ENCODE results near the gene PSMC1. TPM values are rescaled to one million over a fixed set of nuclear protein-coding genes. Genes with fewer than 3 reads are reported as not detected.

The PSMC1 gene
- total and polyA plus RNA-seq, 2 experiments from 2014 or later: 132 to 179 TPM

GRCh38 chr14:90274019-90274418 is 17.7 kb downstream of the PSMC1 start:
- in situ Hi-C loops (cut with MboI): no loop called here
- Histone ChIP-seq H3K9ac (no peak overlapping the region), H3K4me1 (ENCODE audit: insufficient read depth) (0 out of 2 replicates have a peak, but pooled peaks cover 4% of the 10 kb centered on the region), H3K9me2 (ENCODE audit: insufficient read depth) (no peaks in the 10 kb centered on the region), H3K4me2 (ENCODE audit: unreplicated experiment) (no peak overlapping the region), H3K27me3 (replicated peaks; ENCODE audit: insufficient read depth) (no peaks in the 10 kb centered on the region), H2AFZ (no peak overlapping the region), H4K20me1 (ENCODE audit: insufficient read depth) (no peaks in the 10 kb centered on the region), H3K9me3 (ENCODE audit: low read depth) (no peaks in the 10 kb centered on the region), H3K27ac (peak overlapping the region; percentile 7; the same call in 1 of the 2 replicates), H3F3A (ENCODE audit: insufficient read depth) (peaks cover 20% of the 10 kb centered on the region), H3K79me2 (ENCODE audit: insufficient read depth) (no peaks in the 10 kb centered on the region), H3K4me3 (no peak overlapping the region), H3K36me3 (ENCODE audit: low read depth) (peaks cover 25% of the 10 kb centered on the region)
- 30 to 37% methylated on average over 8 to 9 of the region's 9 CpGs for WGBS, 2 experiments (ENCODE audit: low coverage in 1 of 2, low lambda C conversion rate in 2 of 2, missing lambda C conversion rate in 2 of 2)
- TF ChIP-seq EZH2 (IDR thresholded peaks at IDR 0.05; ENCODE audit: insufficient read depth, poor library complexity, severe bottlenecking) (no peak), EZH2phosphoT487 (IDR thresholded peaks at IDR 0.05; ENCODE audit: insufficient read depth, low read depth) (no peak)
- DNase-seq: peak; percentile 38

- in situ Hi-C loops (cut with MboI): no loop called here
- no peak for TF ChIP-seq EZH2 (IDR thresholded peaks at IDR 0.05; ENCODE audit: insufficient read depth, poor library complexity, severe bottlenecking)
- TF ChIP-seq EZH2phosphoT487 (IDR thresholded peaks at IDR 0.05; ENCODE audit: insufficient read depth, low read depth): no peak
- Histone ChIP-seq H3F3A (ENCODE audit: insufficient read depth) (peaks cover 20% of the 10 kb centered on the region), H3K4me2 (ENCODE audit: unreplicated experiment) (no peak overlapping the region), H3K9me3 (ENCODE audit: low read depth) (no peaks in the 10 kb centered on the region), H3K4me1 (ENCODE audit: insufficient read depth) (0 out of 2 replicates have a peak, but pooled peaks cover 4% of the 10 kb centered on the region), H3K9ac (no peak overlapping the region), H4K20me1 (ENCODE audit: insufficient read depth) (no peaks in the 10 kb centered on the region), H3K27me3 (replicated peaks; ENCODE audit: insufficient read depth) (no peaks in the 10 kb centered on the region), H3K9me2 (ENCODE audit: insufficient read depth) (no peaks in the 10 kb centered on the region), H3K4me3 (no peak overlapping the region), H3K79me2 (ENCODE audit: insufficient read depth) (no peaks in the 10 kb centered on the region), H3K36me3 (ENCODE audit: low read depth) (peaks cover 17% of the 10 kb centered on the region), H2AFZ (no peak overlapping the region), H3K27ac (peak overlapping the region; percentile 15; the same call in 1 of the 2 replicates)
- peak; percentile 68 for DNase-seq
- WGBS, 2 experiments (ENCODE audit: low coverage in 1 of 2, low lambda C conversion rate in 2 of 2, missing lambda C conversion rate in 2 of 2): 78 to 82% methylated on average over 8 of the region's 8 CpGs
These were observed 18.6 kb downstream of the PSMC1 start for GRCh38 chr14:90274808-90275457.

- Histone ChIP-seq H4K20me1 (ENCODE audit: insufficient read depth) (no peaks in the 10 kb centered on the region), H3K27me3 (replicated peaks; ENCODE audit: insufficient read depth) (no peaks in the 10 kb centered on the region), H3K9me2 (ENCODE audit: insufficient read depth) (no peaks in the 10 kb centered on the region), H3K9me3 (ENCODE audit: low read depth) (no peaks in the 10 kb centered on the region), H3K27ac (peak overlapping the region; percentile 15; the same call in 1 of the 2 replicates), H3K4me3 (no peak overlapping the region), H3F3A (ENCODE audit: insufficient read depth) (peaks cover 20% of the 10 kb centered on the region), H3K4me1 (ENCODE audit: insufficient read depth) (0 out of 2 replicates have a peak, but pooled peaks cover 4% of the 10 kb centered on the region), H2AFZ (no peak overlapping the region), H3K36me3 (ENCODE audit: low read depth) (peaks cover 14% of the 10 kb centered on the region), H3K4me2 (ENCODE audit: unreplicated experiment) (no peak overlapping the region), H3K9ac (no peak overlapping the region), H3K79me2 (ENCODE audit: insufficient read depth) (no peaks in the 10 kb centered on the region)
- TF ChIP-seq EZH2phosphoT487 (IDR thresholded peaks at IDR 0.05; ENCODE audit: insufficient read depth, low read depth): no peak
- no peak for TF ChIP-seq EZH2 (IDR thresholded peaks at IDR 0.05; ENCODE audit: insufficient read depth, poor library complexity, severe bottlenecking)
- WGBS, 2 experiments (ENCODE audit: low coverage in 1 of 2, low lambda C conversion rate in 2 of 2, missing lambda C conversion rate in 2 of 2): 88 to 95% methylated on average over 9 of the region's 9 CpGs
- in situ Hi-C loops (cut with MboI): no loop called here
- DNase-seq: no peak
These were observed 19.1 kb downstream of the PSMC1 start for GRCh38 chr14:90275458-90275814.

GRCh38 chr14:90275820-90276219 is 19.5 kb downstream of the PSMC1 start:
- DNase-seq: no peak

More at GRCh38 chr14:90275820-90276219, 19.5 kb downstream of the PSMC1 start:
- no peaks in the 10 kb centered on the region for H3K9me2 ChIP-seq (ENCODE audit: insufficient read depth)
- H3K9me3 ChIP-seq (ENCODE audit: low read depth): no peaks in the 10 kb centered on the region
- H3K4me1 ChIP-seq (ENCODE audit: insufficient read depth): peaks cover 6% of the 10 kb centered on the region
- H3K4me2 ChIP-seq (ENCODE audit: unreplicated experiment): no peak overlapping the region
- no peaks in the 10 kb centered on the region for H4K20me1 ChIP-seq (ENCODE audit: insufficient read depth)
- H3K4me3 ChIP-seq: no peak overlapping the region
- in situ Hi-C loops (cut with MboI): no loop called here
- no peak overlapping the region for H3K9ac ChIP-seq
- H3K27me3 ChIP-seq (replicated peaks; ENCODE audit: insufficient read depth): no peaks in the 10 kb centered on the region
- H2AFZ ChIP-seq: no peak overlapping the region
- H3F3A ChIP-seq (ENCODE audit: insufficient read depth): peaks cover 20% of the 10 kb centered on the region
- TF ChIP-seq EZH2 (IDR thresholded peaks at IDR 0.05; ENCODE audit: insufficient read depth, poor library complexity, severe bottlenecking): no peak
- no peak for TF ChIP-seq EZH2phosphoT487 (IDR thresholded peaks at IDR 0.05; ENCODE audit: insufficient read depth, low read depth)
- H3K36me3 ChIP-seq (ENCODE audit: low read depth): peaks cover 10% of the 10 kb centered on the region
- 92 to 97% methylated on average over 8 of the region's 8 CpGs for WGBS, 2 experiments (ENCODE audit: low coverage in 1 of 2, low lambda C conversion rate in 2 of 2, missing lambda C conversion rate in 2 of 2)
- peak overlapping the region; percentile 15; the same call in 1 of the 2 replicates for H3K27ac ChIP-seq
- H3K79me2 ChIP-seq (ENCODE audit: insufficient read depth): no peaks in the 10 kb centered on the region

Measured in GM23248 (cell line).